Smooth muscle cell of the brain vasculature (primary cell): ENCODE results near the gene TP53TG3C.
"Not testable (repeated sequence)": the region's sequence is repeated elsewhere in the genome, so short reads cannot be mapped to it uniquely, and the experiment has no call there.

Experiments used
- DNase-seq: peaks from one replicate; pipeline ENCODE4 v3.0.0-alpha.2; 2012; ENCODE audit warnings: low read depth, low spot score

TP53TG3C gene, protein sequence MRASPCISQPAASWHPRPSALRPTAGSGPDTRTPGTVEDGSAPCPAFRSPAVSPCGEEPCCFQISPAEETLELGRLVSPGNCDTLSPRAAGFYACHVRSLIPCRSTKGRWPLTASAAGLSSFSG

DNA sequence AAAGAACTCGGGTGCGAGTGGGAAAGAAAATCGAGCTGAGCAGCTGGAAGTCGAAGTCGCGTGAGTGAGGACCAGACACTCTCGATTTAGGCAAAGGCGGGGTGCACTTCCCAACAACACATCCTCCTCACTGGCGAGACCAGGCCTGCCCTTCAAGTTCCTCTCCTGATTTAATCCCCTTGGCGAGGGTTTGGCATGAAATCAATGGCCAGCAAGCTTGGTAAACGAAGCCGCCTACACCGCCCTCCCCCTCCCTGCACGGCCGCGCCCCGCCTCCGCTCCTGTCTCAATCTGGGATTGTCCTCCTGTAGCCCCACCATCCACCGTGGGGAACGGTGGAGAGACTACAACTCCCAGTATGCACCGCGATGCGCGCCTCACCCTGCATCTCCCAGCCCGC lies at the start of gene TP53TG3C:
TSS of gene TP53TG3C (plus strand) at position 301 of the 400 bp plus-strand sequence. CDS start at position 369, 68 bp downstream.
- not testable (repeated sequence) for DNase-seq
